HL-60 (cell line): ENCODE results near the gene AKAP1.

Experiments
- DNase-seq, 2 experiments: peaks; one replicate each; pipeline ENCODE4 v3.0.0-alpha.2; 2010 to 2020; ENCODE audit warnings: low read depth in 1 of 2, low spot score in 1 of 2
- H3K27ac ChIP-seq: fragments of 250-450 bp; sonication (Bioruptor Pico); replicated peaks from 2 replicates; pipeline ENCODE4 v1.5.1; 2020; ENCODE audit warnings: mild to moderate bottlenecking, moderate library complexity
- H3K27me3 ChIP-seq: fragments of 250-450 bp; sonication (Bioruptor Pico); 2 replicates; pipeline ENCODE4 v1.5.1; 2021; ENCODE audit warnings: mild to moderate bottlenecking, moderate library complexity; ENCODE audit not compliant: insufficient read depth, poor library complexity, severe bottlenecking
- H3K4me3 ChIP-seq: replicated peaks from 2 replicates; pipeline ENCODE4 v1.5.1; 2011; ENCODE audit warnings: mild to moderate bottlenecking, control low read depth, low read length; ENCODE audit not compliant: insufficient read depth
- CTCF ChIP-seq: IDR thresholded peaks from one replicate; pipeline ENCODE4 v1.5.1; 2011; ENCODE audit warnings: low read length, control low read depth, inconsistent platforms; ENCODE audit not compliant: insufficient read depth
- GABPA ChIP-seq: IDR thresholded peaks from 2 replicates; pipeline ENCODE4 v1.6.1; 2012; ENCODE audit warnings: low read depth
- POLR2AphosphoS5 ChIP-seq: IDR thresholded peaks from 2 replicates; pipeline ENCODE4 v1.6.1; 2012; ENCODE audit warnings: low read depth
- REST ChIP-seq: IDR thresholded peaks from 2 replicates; pipeline ENCODE4 v1.6.1; 2012; ENCODE audit warnings: low read depth; ENCODE audit not compliant: insufficient replicate concordance
- SPI1 ChIP-seq: IDR thresholded peaks from 2 replicates; pipeline ENCODE4 v1.6.1; 2012; ENCODE audit warnings: low read depth, mild to moderate bottlenecking, borderline replicate concordance

The AKAP1 gene

GRCh38 chr17:57038486-57038885, 46.6 kb upstream of the AKAP1 start:
- no peaks in the 10 kb centered on the region for H3K27me3 ChIP-seq
- TF ChIP-seq POLR2AphosphoS5 (no peak), SPI1 (no peak), REST (no peak), CTCF (no peak), GABPA (no peak)
- no peak overlapping the region for H3K4me3 ChIP-seq
- DNase-seq: no peak
- no peak overlapping the region for H3K27ac ChIP-seq

- TF ChIP-seq POLR2AphosphoS5 (no peak), GABPA (no peak), SPI1 (no peak), CTCF (no peak)
- H3K27ac ChIP-seq: no peak overlapping the region
- H3K4me3 ChIP-seq: no peak overlapping the region
- H3K27me3 ChIP-seq: peaks cover 6% of the 10 kb centered on the region
- no peak for DNase-seq
Observed at GRCh38 chr17:57040571-57040970, 44.5 kb upstream of the AKAP1 start.

- peaks cover 11% of the 10 kb centered on the region for H3K27me3 ChIP-seq
- TF ChIP-seq CTCF: no peak
- TF ChIP-seq SPI1: no peak
- TF ChIP-seq GABPA: no peak
- TF ChIP-seq REST: no peak
- no peak for TF ChIP-seq POLR2AphosphoS5
- no peak overlapping the region for H3K4me3 ChIP-seq
- no peak overlapping the region for H3K27ac ChIP-seq
- DNase-seq: no peak
Observed at GRCh38 chr17:57043276-57043675, 41.8 kb upstream of the AKAP1 start.

- no peak for TF ChIP-seq CTCF
- no peak for TF ChIP-seq SPI1
- no peak for TF ChIP-seq POLR2AphosphoS5
- no peak for TF ChIP-seq REST
- no peak for TF ChIP-seq GABPA
- Histone ChIP-seq H3K27ac (no peak overlapping the region), H3K27me3 (peaks cover 11% of the 10 kb centered on the region), H3K4me3 (no peak overlapping the region)
- DNase-seq: peak in 1 of 2 experiments; percentile 14
Observed at GRCh38 chr17:57044976-57045867, 39.8 kb upstream of the AKAP1 start.
